Stomach (tissue), 4 donors: Measurements from ENCODE around the gene GNAT2.

ENCODE experiments used
- EP300 ChIP-seq: sonication (generic); formaldehyde crosslinking; IDR thresholded peaks from one replicate; pipeline ENCODE4 v1.6.1; 2017; ENCODE audit warnings: antibody characterized with exemption
- POLR2AphosphoS5 ChIP-seq, 3 donors: sonication (generic); formaldehyde crosslinking; IDR thresholded peaks; one replicate each; pipeline ENCODE4 v1.6.1; 2016; ENCODE audit warnings: antibody characterized with exemption in 3 of 3
- TF ChIP-seq, protein P1 (sequence below), 7 experiments: fragments of 450-650 bp in 4 of 7; fragments of 200-600 bp in 3 of 7; sonication (generic) in 3 of 7; IDR thresholded peaks; one replicate each; pipeline ENCODE4 v1.5.1; 2016 to 2019; ENCODE audit warnings: antibody characterized with exemption in 7 of 7, control low read depth in 2 of 7, mild to moderate bottlenecking in 1 of 7

DNA sequence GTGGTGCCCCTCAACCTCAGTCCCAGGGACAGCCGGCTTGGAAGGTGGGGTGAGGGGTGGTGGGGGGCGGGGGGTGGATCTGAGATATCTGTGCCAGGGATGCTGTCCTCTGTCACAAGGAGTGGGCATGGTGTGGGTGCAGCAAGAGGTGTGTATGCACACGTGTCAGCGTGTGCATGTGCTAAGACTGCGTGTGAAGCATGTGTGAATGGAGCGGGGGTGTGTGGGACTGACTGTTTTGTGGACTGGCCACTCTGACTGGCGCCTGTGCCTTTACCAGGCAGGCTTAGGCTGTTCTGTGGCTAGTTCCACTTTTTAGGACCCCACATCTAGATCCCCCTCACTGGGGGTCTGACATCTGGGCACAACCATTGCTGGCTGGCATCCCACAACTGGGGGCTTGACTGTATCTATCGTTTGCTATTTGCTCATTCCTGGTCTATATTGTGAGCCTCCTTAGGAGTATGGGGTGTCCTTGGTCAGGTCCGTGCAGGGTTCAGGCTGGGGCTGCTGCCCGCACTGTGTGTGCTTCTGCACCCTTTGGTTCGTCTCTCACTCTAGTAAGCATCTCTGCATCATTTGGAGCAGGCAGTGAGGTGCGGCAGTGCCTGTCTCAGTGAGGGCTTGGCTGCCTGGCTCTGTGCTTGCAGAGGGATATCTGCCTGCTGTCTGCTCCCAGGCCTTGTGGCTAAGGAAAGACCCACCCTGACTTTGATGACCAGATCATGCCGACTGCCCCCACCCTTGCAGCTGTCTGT is 2.1 kb upstream of the GNAT2 start:
- TF ChIP-seq POLR2AphosphoS5 (IDR thresholded peaks at IDR 0.05) (no peak), EP300 (no peak)
- TF ChIP-seq, protein P1, sequence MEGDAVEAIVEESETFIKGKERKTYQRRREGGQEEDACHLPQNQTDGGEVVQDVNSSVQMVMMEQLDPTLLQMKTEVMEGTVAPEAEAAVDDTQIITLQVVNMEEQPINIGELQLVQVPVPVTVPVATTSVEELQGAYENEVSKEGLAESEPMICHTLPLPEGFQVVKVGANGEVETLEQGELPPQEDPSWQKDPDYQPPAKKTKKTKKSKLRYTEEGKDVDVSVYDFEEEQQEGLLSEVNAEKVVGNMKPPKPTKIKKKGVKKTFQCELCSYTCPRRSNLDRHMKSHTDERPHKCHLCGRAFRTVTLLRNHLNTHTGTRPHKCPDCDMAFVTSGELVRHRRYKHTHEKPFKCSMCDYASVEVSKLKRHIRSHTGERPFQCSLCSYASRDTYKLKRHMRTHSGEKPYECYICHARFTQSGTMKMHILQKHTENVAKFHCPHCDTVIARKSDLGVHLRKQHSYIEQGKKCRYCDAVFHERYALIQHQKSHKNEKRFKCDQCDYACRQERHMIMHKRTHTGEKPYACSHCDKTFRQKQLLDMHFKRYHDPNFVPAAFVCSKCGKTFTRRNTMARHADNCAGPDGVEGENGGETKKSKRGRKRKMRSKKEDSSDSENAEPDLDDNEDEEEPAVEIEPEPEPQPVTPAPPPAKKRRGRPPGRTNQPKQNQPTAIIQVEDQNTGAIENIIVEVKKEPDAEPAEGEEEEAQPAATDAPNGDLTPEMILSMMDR (IDR thresholded peaks at IDR 0.05), result no peak
